Loucy (cell line): ENCODE measurements around the gene PIGZ.

ENCODE experiments used
- EZH2phosphoT487 ChIP-seq: fragments of 200-600 bp; IDR thresholded peaks from 2 replicates; pipeline ENCODE4 v1.6.1; 2018; ENCODE audit warnings: antibody characterized with exemption, mild to moderate bottlenecking, moderate library complexity, borderline replicate concordance
- TF ChIP-seq, protein P1 (sequence below): fragments of 200-600 bp; sonication (generic); conservative IDR thresholded peaks from 2 replicates; pipeline ENCODE4 v1.5.1; 2014; ENCODE audit warnings: mild to moderate bottlenecking, antibody characterized with exemption, low read length

DNA sequence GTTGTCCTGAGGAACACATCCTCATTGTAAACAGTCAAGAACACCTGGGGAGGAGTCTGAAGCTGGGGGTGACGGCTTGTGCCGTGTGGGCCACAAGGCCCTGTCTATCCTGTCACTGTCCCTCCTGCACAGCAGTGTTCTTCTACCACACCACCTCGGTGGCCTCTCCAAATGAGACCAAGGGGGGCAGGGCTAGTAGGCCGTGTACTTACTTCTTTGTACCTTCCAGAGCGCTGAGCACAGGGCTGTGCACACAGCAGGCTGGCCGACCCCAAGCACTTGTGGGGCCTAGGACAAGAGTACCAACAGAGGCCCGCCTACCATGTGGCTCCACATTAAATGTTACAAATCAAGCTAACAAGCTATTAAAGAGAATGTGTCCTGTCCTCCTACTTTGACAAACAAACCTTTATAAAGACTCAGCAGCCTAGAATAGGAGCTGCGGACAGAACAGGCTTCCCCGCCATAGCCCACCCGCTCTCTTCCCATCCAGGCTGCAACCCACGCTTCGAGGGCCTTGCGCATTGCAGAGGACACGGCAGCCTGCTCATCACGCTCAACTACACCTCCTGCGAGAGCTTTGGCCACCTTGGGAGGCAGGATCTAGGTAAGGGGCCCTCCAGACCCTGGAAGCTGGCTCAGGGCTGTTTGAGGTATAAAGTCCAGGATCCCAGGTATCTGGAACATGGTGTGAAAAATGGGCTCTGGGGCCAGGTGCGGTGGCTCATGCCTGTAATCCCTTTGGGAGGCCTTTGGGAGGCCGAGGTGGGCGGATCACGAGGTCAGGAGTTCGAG is 30.5 kb upstream of the PIGZ start:
- TF ChIP-seq, protein P1, sequence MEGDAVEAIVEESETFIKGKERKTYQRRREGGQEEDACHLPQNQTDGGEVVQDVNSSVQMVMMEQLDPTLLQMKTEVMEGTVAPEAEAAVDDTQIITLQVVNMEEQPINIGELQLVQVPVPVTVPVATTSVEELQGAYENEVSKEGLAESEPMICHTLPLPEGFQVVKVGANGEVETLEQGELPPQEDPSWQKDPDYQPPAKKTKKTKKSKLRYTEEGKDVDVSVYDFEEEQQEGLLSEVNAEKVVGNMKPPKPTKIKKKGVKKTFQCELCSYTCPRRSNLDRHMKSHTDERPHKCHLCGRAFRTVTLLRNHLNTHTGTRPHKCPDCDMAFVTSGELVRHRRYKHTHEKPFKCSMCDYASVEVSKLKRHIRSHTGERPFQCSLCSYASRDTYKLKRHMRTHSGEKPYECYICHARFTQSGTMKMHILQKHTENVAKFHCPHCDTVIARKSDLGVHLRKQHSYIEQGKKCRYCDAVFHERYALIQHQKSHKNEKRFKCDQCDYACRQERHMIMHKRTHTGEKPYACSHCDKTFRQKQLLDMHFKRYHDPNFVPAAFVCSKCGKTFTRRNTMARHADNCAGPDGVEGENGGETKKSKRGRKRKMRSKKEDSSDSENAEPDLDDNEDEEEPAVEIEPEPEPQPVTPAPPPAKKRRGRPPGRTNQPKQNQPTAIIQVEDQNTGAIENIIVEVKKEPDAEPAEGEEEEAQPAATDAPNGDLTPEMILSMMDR = no peak
- no peak for TF ChIP-seq EZH2phosphoT487
